KMS-11 (cell line): ENCODE data around the gene RIMBP3C.
"Not testable (repeated sequence)": the region's sequence is repeated elsewhere in the genome, so short reads cannot be mapped to it uniquely, and the experiment has no call there.

ENCODE experiments used
- H2AFZ ChIP-seq: fragments of 200-600 bp; sonication (generic); 2 replicates; pipeline ENCODE4 v1.6.1; 2016; ENCODE audit warnings: antibody characterized with exemption, mixed run types, low read depth
- H3K27ac ChIP-seq: fragments of 200-600 bp; sonication (generic); 2 replicates; pipeline ENCODE4 v1.6.1; 2016; ENCODE audit warnings: mild to moderate bottlenecking, mixed run types
- H3K27me3 ChIP-seq: fragments of 200-600 bp; sonication (generic); 2 replicates; pipeline ENCODE4 v1.6.1; 2017; ENCODE audit warnings: mild to moderate bottlenecking, low read depth, mixed run types, moderate library complexity; ENCODE audit not compliant: insufficient read depth
- H3K36me3 ChIP-seq: fragments of 200-600 bp; sonication (generic); 2 replicates; pipeline ENCODE4 v1.6.1; 2017; ENCODE audit warnings: mild to moderate bottlenecking, mixed run types; ENCODE audit not compliant: insufficient read depth
- H3K4me1 ChIP-seq: fragments of 200-600 bp; sonication (generic); 2 replicates; pipeline ENCODE4 v1.6.1; 2016; ENCODE audit warnings: mild to moderate bottlenecking, low read depth, mixed run types; ENCODE audit not compliant: poor library complexity, severe bottlenecking
- H3K4me2 ChIP-seq: fragments of 200-600 bp; sonication (generic); 2 replicates; pipeline ENCODE4 v1.7.0; 2016; ENCODE audit warnings: mild to moderate bottlenecking, mixed run types
- H3K4me3 ChIP-seq: fragments of 200-600 bp; sonication (generic); IDR thresholded peaks from 2 replicates; pipeline ENCODE4 v1.6.1; 2017; ENCODE audit warnings: low read depth, low read length, mixed read lengths; ENCODE audit not compliant: insufficient read depth
- H3K79me2 ChIP-seq: fragments of 200-600 bp; sonication (generic); 2 replicates; pipeline ENCODE4 v1.6.1; 2016; ENCODE audit warnings: low read depth, mixed run types; ENCODE audit not compliant: insufficient read depth
- H3K9ac ChIP-seq: fragments of 200-600 bp; sonication (generic); 2 replicates; pipeline ENCODE4 v1.6.1; 2016; ENCODE audit warnings: mild to moderate bottlenecking, mixed run types
- H4K20me1 ChIP-seq: fragments of 200-600 bp; sonication (generic); 2 replicates; pipeline ENCODE4 v1.6.1; 2016; ENCODE audit warnings: mild to moderate bottlenecking, mixed run types; ENCODE audit not compliant: insufficient read depth

The RIMBP3C gene

DNA sequence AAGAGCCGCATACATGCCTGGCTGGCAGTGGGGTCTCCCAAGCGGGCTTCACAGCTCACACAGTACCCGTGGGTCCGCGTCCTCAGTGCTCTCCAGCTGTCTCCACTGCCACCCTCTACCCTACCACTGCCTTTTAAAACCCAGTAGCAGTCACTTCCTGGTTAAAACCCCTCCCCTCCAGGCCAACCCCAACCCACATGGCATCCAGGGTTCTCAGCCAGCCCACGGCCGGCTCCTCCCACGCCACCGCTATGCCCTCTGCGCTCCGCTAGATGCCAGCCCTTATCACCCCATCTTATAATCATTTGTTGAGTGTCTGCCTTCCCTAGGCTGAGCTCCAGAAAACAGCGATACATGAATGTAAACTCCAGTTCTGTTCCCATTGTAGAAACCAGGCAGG is 37.1 kb downstream of the RIMBP3C start:
- H3K27me3 ChIP-seq, H3K27ac ChIP-seq, H3K4me2 ChIP-seq, H3K36me3 ChIP-seq, H4K20me1 ChIP-seq, H3K79me2 ChIP-seq, H3K4me1 ChIP-seq, H3K9ac ChIP-seq, H3K4me3 ChIP-seq, H2AFZ ChIP-seq: not testable (repeated sequence)

DNA sequence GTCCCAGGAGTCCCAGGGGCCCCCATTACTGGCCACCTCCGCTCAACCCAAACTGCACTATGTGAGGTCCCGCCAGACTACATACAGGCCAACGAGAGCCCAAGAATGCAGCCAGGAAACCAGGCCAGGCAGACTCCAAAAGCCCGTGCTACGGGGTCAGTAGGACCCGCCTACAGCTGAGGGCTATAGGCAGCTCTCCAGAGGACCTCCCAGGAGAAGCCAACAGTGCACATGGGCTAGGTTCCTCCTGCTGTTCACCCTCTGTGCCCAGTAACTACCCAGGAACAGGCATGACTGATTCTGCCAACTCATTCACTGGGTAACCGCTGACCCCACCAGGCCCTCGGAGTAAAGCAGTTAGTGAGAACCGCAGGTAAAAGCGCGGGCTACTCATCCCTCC is 39.2 kb downstream of the RIMBP3C start:
- not testable (repeated sequence) for H3K36me3 ChIP-seq, H3K4me1 ChIP-seq, H3K4me3 ChIP-seq, H3K9ac ChIP-seq, H2AFZ ChIP-seq, H3K79me2 ChIP-seq, H3K27me3 ChIP-seq, H4K20me1 ChIP-seq, H3K4me2 ChIP-seq, H3K27ac ChIP-seq

DNA sequence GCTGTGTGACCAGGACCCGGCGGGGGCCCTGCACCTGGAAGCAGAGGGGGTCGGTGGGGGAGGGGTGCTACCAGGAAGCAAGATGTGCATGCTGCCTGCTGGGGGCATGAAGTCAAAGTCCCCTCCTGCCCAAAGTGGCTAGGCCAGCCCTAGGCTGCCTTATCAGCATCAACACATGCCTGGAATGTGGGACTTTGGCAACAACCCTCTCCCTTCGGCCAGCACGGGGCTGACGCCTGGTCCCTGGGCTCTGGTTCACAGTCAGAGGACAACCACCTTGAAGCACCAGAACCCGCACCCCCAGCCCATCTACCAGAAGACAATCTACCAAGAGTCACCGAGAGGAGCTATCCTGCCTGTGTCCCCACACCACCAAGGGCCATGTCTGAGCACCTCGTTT is 40.9 kb downstream of the RIMBP3C start:
- H3K4me1 ChIP-seq, H4K20me1 ChIP-seq, H3K27me3 ChIP-seq, H3K27ac ChIP-seq, H3K79me2 ChIP-seq, H2AFZ ChIP-seq, H3K4me3 ChIP-seq, H3K4me2 ChIP-seq, H3K9ac ChIP-seq, H3K36me3 ChIP-seq: not testable (repeated sequence)

DNA sequence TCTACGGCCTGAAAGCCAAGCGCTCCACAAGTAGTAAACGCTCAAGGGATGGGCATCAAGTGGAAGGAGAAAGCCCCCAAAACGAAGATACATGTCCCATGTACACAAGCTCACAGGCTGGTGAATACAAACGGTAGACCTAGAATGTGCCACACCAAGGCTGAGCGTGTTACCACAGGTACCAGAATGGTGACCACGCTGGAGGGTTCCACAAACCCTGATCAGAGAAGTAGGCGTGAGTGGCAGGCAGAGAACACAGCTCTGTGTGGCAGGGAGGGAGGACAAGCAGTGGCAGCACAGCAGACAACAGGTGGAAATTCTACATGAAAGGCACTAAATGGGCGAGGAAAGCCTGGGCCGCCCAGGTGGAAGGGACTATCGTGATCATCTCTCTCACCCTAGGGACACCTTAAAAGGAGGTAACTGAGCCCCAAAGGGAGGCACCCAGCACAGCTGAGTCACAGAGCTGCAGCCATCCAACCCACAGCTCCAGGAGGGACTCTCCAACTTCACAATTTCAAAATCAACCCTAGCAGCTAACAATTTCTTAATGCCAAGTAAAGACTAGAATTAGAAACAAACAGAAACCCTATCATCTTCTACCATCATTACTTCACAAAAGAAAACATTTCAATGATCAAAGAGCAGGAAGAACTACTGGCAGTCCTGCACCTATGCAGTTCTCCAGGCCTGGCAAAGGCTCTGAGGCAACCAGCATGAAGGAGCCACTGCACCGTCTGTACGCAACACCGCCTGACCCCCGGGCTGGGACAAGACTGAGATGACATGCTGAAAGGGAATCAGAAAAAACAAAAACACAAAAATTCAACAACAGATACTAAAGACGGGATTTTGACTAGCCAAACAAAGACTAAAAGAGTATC is 51.4 kb downstream of the RIMBP3C start:
- not testable (repeated sequence) for H2AFZ ChIP-seq, H3K4me3 ChIP-seq, H3K79me2 ChIP-seq, H3K4me2 ChIP-seq, H3K4me1 ChIP-seq, H4K20me1 ChIP-seq, H3K27me3 ChIP-seq, H3K27ac ChIP-seq, H3K9ac ChIP-seq, H3K36me3 ChIP-seq

DNA sequence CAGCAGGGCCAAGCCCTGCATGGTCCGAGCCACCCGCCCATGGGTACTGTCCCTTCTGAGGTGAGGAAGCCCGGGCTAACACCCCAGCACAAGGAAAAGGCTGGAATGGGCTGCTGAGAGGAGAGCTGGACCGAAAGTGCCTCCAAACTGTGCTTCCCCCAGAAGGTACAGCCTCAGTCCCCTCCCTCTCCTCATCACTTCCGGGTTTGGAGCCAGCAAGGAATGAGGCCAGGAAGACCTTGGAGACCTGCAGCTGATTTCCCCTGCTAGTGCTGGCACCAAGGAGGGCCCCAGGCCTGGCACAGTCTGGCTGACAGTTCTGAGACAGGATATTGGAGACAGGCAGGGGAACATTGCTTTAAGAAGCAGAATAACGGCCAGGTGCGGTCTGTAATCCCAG is 52.8 kb downstream of the RIMBP3C start:
- H2AFZ ChIP-seq, H3K4me3 ChIP-seq, H3K27me3 ChIP-seq, H3K27ac ChIP-seq, H3K79me2 ChIP-seq, H3K9ac ChIP-seq, H4K20me1 ChIP-seq, H3K4me1 ChIP-seq, H3K4me2 ChIP-seq, H3K36me3 ChIP-seq: not testable (repeated sequence)

DNA sequence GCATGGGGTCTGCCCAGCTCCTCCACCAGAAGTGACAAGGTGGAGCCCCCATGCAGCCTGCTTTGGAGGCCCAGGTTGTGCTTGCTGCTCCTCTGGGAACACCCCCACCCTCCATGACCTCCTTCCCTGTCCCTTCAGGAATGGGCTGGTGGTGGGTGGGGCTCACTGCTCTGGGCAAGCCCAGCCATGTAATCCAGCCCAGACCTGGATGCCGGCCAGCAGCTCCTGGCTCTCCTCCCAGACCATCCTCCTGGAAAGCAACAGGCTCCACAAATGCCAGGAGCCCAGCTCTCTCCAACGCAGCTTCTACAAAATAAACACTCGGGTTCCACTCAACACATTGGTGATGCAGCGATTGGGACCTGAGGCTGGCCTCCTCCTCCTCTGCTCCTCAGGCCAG is 53.3 kb downstream of the RIMBP3C start:
- H3K27ac ChIP-seq, H3K27me3 ChIP-seq, H3K4me3 ChIP-seq, H3K36me3 ChIP-seq, H3K4me2 ChIP-seq, H2AFZ ChIP-seq, H3K9ac ChIP-seq, H3K4me1 ChIP-seq, H3K79me2 ChIP-seq, H4K20me1 ChIP-seq: not testable (repeated sequence)
